Measurements from ENCODE around the gene UBA1. TPM values are rescaled to one million over a fixed set of nuclear protein-coding genes. Genes with fewer than 3 reads are reported as not detected.
A peak's percentile ranks its signal among the peaks of the same experiment; 100 is the strongest.

UBA1 gene
- total and polyA plus RNA-seq, 2 experiments from 2014 or later = 146 to 264 TPM

DNA sequence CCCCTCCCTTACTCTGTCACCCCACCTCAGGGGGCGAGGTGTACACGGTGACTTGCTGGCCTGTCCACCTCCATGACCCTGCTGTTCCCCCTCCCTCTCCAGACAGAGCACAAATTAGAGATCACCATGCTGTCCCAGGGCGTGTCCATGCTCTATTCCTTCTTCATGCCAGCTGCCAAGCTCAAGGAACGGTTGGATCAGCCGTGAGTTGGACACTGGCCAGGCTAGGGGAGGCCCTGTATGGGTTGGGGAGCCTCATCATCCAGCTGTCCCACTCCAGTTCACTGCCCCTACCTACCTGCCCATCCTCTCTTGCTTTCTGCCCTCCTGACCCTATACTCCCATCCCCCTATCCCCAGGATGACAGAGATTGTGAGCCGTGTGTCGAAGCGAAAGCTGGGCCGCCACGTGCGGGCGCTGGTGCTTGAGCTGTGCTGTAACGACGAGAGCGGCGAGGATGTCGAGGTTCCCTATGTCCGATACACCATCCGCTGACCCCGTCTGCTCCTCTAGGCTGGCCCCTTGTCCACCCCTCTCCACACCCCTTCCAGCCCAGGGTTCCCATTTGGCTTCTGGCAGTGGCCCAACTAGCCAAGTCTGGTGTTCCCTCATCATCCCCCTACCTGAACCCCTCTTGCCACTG is 20.9 kb downstream of the UBA1 start:
- Histone ChIP-seq H3K9me2 (ENCODE audit: insufficient read depth) (no peaks in the 10 kb centered on the region), H3K4me1 (ENCODE audit: insufficient read depth) (peaks cover 15% of the 10 kb centered on the region), H3K9me3 (ENCODE audit: low read depth) (no peaks in the 10 kb centered on the region), H3K36me3 (ENCODE audit: low read depth) (peaks cover 1% of the 10 kb centered on the region; the same call in 1 of the 2 replicates), H3K9ac (no peak overlapping the region), H4K20me1 (ENCODE audit: insufficient read depth) (no peaks in the 10 kb centered on the region), H2AFZ (no peak overlapping the region), H3K27me3 (replicated peaks; ENCODE audit: insufficient read depth) (no peaks in the 10 kb centered on the region), H3K79me2 (ENCODE audit: insufficient read depth) (peaks cover 10% of the 10 kb centered on the region), H3K4me3 (no peak overlapping the region), H3K4me2 (ENCODE audit: unreplicated experiment) (no peak overlapping the region), H3F3A (ENCODE audit: insufficient read depth) (peaks cover 44% of the 10 kb centered on the region), H3K27ac (no peak overlapping the region)
- WGBS, 2 experiments (ENCODE audit: low coverage in 1 of 2, low lambda C conversion rate in 2 of 2, missing lambda C conversion rate in 2 of 2) = 77 to 81% methylated on average over 18 to 20 of the region's 20 CpGs
- DNase-seq = no peak
- in situ Hi-C loops (cut with MboI) = loop anchor here (25.0 kb wide), 1 partner anchor 173 kb away; no protein-coding TSS in a partner anchor
- no peak for TF ChIP-seq EZH2phosphoT487 (IDR thresholded peaks at IDR 0.05; ENCODE audit: insufficient read depth, low read depth)
- no peak for TF ChIP-seq EZH2 (IDR thresholded peaks at IDR 0.05; ENCODE audit: insufficient read depth, poor library complexity, severe bottlenecking)

GRCh38 chrX:47215291-47215900 is 21.8 kb downstream of the UBA1 start:
- in situ Hi-C loops (cut with MboI) = loop anchor here (25.0 kb wide), 1 partner anchor 172 kb away; no protein-coding TSS in a partner anchor
- DNase-seq = no peak
- H3K79me2 ChIP-seq (ENCODE audit: insufficient read depth) = peaks cover 19% of the 10 kb centered on the region
- no peaks in the 10 kb centered on the region for H3K9me2 ChIP-seq (ENCODE audit: insufficient read depth)
- H3K4me1 ChIP-seq (ENCODE audit: insufficient read depth) = peaks cover 19% of the 10 kb centered on the region
- H4K20me1 ChIP-seq (ENCODE audit: insufficient read depth) = no peaks in the 10 kb centered on the region
- H3K9ac ChIP-seq = no peak overlapping the region
- H3K27me3 ChIP-seq (replicated peaks; ENCODE audit: insufficient read depth) = no peaks in the 10 kb centered on the region
- no peaks in the 10 kb centered on the region for H3K9me3 ChIP-seq (ENCODE audit: low read depth)
- peaks cover 44% of the 10 kb centered on the region for H3F3A ChIP-seq (ENCODE audit: insufficient read depth)
- no peak overlapping the region for H3K27ac ChIP-seq
- 72 to 81% methylated on average over 8 to 12 of the region's 12 CpGs for WGBS, 2 experiments (ENCODE audit: low coverage in 1 of 2, low lambda C conversion rate in 2 of 2, missing lambda C conversion rate in 2 of 2)
- H3K36me3 ChIP-seq (ENCODE audit: low read depth) = no peaks in the 10 kb centered on the region; the same call in 1 of the 2 replicates
- H3K4me3 ChIP-seq = no peak overlapping the region
- H3K4me2 ChIP-seq (ENCODE audit: unreplicated experiment) = no peak overlapping the region
- H2AFZ ChIP-seq = no peak overlapping the region
- TF ChIP-seq EZH2phosphoT487 (IDR thresholded peaks at IDR 0.05; ENCODE audit: insufficient read depth, low read depth) (no peak), EZH2 (IDR thresholded peaks at IDR 0.05; ENCODE audit: insufficient read depth, poor library complexity, severe bottlenecking) (no peak)

GRCh38 chrX:47216393-47216925 is 22.8 kb downstream of the UBA1 start:
- Histone ChIP-seq H3K4me3 (peak overlapping the region; percentile 64; the same call in 1 of the 2 replicates), H3F3A (ENCODE audit: insufficient read depth) (peaks cover 43% of the 10 kb centered on the region), H3K27me3 (replicated peaks; ENCODE audit: insufficient read depth) (no peaks in the 10 kb centered on the region), H4K20me1 (ENCODE audit: insufficient read depth) (no peaks in the 10 kb centered on the region), H3K9ac (peak overlapping the region; percentile 89), H3K9me3 (ENCODE audit: low read depth) (no peaks in the 10 kb centered on the region), H3K4me2 (ENCODE audit: unreplicated experiment) (peak overlapping the region; percentile 86), H3K79me2 (ENCODE audit: insufficient read depth) (peaks cover 29% of the 10 kb centered on the region), H3K36me3 (ENCODE audit: low read depth) (no peaks in the 10 kb centered on the region; the same call in 1 of the 2 replicates), H3K9me2 (ENCODE audit: insufficient read depth) (no peaks in the 10 kb centered on the region), H3K27ac (peak overlapping the region; percentile 99), H3K4me1 (ENCODE audit: insufficient read depth) (peaks cover 25% of the 10 kb centered on the region), H2AFZ (no peak overlapping the region)
- in situ Hi-C loops (cut with MboI) = loop anchor here (25.0 kb wide), 1 partner anchor 171 kb away; no protein-coding TSS in a partner anchor
- TF ChIP-seq EZH2phosphoT487 (IDR thresholded peaks at IDR 0.05; ENCODE audit: insufficient read depth, low read depth) = no peak
- DNase-seq = no peak
- WGBS, 2 experiments (ENCODE audit: low coverage in 1 of 2, low lambda C conversion rate in 2 of 2, missing lambda C conversion rate in 2 of 2) = 73 to 75% methylated on average over 7 to 8 of the region's 8 CpGs

DNA sequence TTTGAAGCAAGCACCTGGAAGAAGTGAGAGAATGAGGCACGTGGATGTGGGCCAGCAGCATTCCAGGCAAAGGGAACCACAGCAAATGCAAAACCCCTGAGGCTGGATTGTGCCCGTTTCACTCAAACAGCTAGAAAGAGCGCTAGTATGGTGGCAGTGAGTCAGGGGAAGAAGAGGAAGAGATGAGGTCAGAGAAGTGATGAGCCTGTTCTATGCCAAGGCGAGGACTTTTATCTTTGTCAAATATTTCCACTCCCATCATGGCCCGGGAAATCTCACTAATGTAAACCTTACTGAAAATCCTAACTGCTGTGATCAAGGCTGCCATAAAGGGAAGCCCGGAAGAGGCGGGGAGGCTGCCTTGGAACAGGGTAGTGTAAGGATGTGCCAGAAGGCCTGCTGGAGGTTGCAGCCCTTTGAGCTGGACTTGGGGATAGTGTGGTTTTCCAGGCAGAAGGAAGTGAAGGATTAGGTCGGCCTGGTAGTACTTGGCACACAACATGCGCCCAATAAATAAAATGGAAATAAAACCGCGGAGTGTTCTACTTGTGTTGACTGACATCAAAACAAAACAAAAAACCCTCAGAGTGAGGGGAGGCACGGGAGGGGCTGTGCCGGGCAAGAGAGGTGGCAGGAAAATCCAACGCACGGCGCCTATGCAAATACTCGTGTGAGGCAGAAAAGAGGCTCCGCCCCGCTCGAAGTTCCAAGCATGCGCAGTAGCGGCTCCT is 23.7 kb downstream of the UBA1 start:
- Histone ChIP-seq H3K27ac (peak overlapping the region; percentile 99), H3K79me2 (ENCODE audit: insufficient read depth) (peaks cover 38% of the 10 kb centered on the region), H4K20me1 (ENCODE audit: insufficient read depth) (no peaks in the 10 kb centered on the region), H2AFZ (0 out of 2 replicates have a peak overlapping the region, but pooled peaks have one; percentile 52), H3K4me2 (ENCODE audit: unreplicated experiment) (peak overlapping the region; percentile 86), H3K36me3 (ENCODE audit: low read depth) (no peaks in the 10 kb centered on the region; the same call in 1 of the 2 replicates), H3K4me3 (peak overlapping the region; percentile 64), H3K9me3 (ENCODE audit: low read depth) (no peaks in the 10 kb centered on the region), H3K9me2 (ENCODE audit: insufficient read depth) (no peaks in the 10 kb centered on the region), H3K27me3 (replicated peaks; ENCODE audit: insufficient read depth) (no peaks in the 10 kb centered on the region), H3K4me1 (ENCODE audit: insufficient read depth) (peaks cover 25% of the 10 kb centered on the region), H3K9ac (peak overlapping the region; percentile 89), H3F3A (ENCODE audit: insufficient read depth) (peaks cover 36% of the 10 kb centered on the region)
- TF ChIP-seq EZH2 (IDR thresholded peaks at IDR 0.05; ENCODE audit: insufficient read depth, poor library complexity, severe bottlenecking) = no peak
- TF ChIP-seq EZH2phosphoT487 (IDR thresholded peaks at IDR 0.05; ENCODE audit: insufficient read depth, low read depth) = no peak
- WGBS, 2 experiments (ENCODE audit: low coverage in 1 of 2, low lambda C conversion rate in 2 of 2, missing lambda C conversion rate in 2 of 2) = 1% methylated on average over 22 of the region's 22 CpGs
- in situ Hi-C loops (cut with MboI) = loop anchor here (25.0 kb wide), 1 partner anchor 170 kb away; no protein-coding TSS in a partner anchor
- peak; percentile 86 for DNase-seq

Data from GM23248 (cell line).